Ectodermal cell (in vitro differentiated cells): Measurements from ENCODE around the gene PDRG1.

ENCODE experiments used
- H3K27ac ChIP-seq: 2 replicates; pipeline ENCODE4 v1.7.0; 2013; ENCODE audit warnings: mild to moderate bottlenecking, low read depth, low read length; ENCODE audit not compliant: insufficient read depth, poor library complexity, severe bottlenecking
- H3K27me3 ChIP-seq: 2 replicates; pipeline ENCODE4 v1.7.0; 2013; ENCODE audit warnings: mild to moderate bottlenecking, low read length; ENCODE audit not compliant: insufficient read depth, control insufficient read depth, poor library complexity, severe bottlenecking
- H3K36me3 ChIP-seq: one replicate; pipeline ENCODE4 v1.7.0; 2013; ENCODE audit warnings: low read length; ENCODE audit not compliant: control insufficient read depth, insufficient read depth
- H3K4me1 ChIP-seq: one replicate; pipeline ENCODE4 v1.7.0; 2013; ENCODE audit warnings: low read length; ENCODE audit not compliant: control insufficient read depth, insufficient read depth
- H3K4me3 ChIP-seq: 2 replicates; pipeline ENCODE4 v1.7.0; 2013; ENCODE audit warnings: low read depth, low read length, control low read depth; ENCODE audit not compliant: insufficient read depth
- H3K9me3 ChIP-seq: 2 replicates; pipeline ENCODE4 v1.7.0; 2013; ENCODE audit warnings: mild to moderate bottlenecking, low read length, moderate library complexity; ENCODE audit not compliant: control insufficient read depth
- WGBS, 2 experiments: methylation state at CpG; one replicate each; pipeline ENCODE4 v1.1.7; 2013; ENCODE audit warnings: missing lambda C conversion rate in 2 of 2; 5-methylcytosine and 5-hydroxymethylcytosine counted together

Gene PDRG1

GRCh38 chr20:31948008-31948407 lies 3.8 kb downstream of the PDRG1 start:
- peaks cover 42% of the 10 kb centered on the region for H3K36me3 ChIP-seq

DNA sequence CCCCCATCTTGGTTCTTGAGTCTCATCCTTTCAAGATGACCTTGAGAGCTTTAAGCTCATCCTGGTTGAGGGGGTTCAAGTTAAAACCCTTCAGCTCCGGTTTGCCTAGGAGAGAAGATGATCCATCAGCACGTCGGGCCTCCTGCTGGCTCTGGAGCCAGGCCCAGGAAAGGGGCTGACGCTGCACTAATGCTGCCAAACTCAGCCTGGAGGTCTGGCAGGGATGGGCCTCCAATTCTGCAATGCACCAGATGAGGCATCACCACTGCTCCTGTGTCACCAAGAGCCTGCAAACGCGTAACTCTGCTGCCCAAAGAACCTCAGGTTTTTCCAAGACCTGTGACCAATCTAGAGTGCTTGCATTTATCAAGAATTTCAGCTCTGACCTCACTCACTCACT lies 6.1 kb downstream of the PDRG1 start:
- H3K4me3 ChIP-seq, result no peak overlapping the region
- H3K27ac ChIP-seq, result no peak overlapping the region
- H3K9me3 ChIP-seq, result no peaks in the 10 kb centered on the region
- no peaks in the 10 kb centered on the region for H3K27me3 ChIP-seq
- 92 to 93% methylated on average over 6 of the region's 6 CpGs for WGBS, 2 experiments
- peaks cover 42% of the 10 kb centered on the region for H3K36me3 ChIP-seq
- H3K4me1 ChIP-seq, result peaks cover 2% of the 10 kb centered on the region

More at GRCh38 chr20:31948008-31948407, 3.8 kb downstream of the PDRG1 start:
- peaks cover 5% of the 10 kb centered on the region for H3K4me1 ChIP-seq
- H3K27me3 ChIP-seq, result no peaks in the 10 kb centered on the region
- no peak overlapping the region for H3K27ac ChIP-seq
- 90 to 95% methylated on average over 2 of the region's 2 CpGs for WGBS, 2 experiments
- H3K9me3 ChIP-seq, result no peaks in the 10 kb centered on the region
- H3K4me3 ChIP-seq, result no peak overlapping the region

DNA sequence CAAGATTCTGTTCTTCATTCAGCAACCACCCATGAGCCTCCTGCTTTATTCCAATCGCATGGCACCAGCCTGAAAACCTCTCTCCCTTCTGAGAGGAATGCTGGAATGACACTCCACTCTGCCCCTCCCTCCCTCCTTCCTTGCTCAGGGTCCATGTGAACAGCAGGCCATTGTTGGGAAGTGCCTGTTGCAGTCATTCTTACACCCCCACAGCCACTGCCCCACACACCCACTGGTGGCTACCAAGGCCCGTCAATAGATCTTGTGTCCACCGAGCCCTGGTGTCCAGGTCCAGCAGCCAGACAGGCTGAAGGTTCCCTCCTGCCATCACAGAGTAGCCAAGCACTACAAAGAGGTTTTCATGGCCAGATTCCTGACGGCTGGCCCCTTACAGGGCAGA lies 6.5 kb downstream of the PDRG1 start:
- H3K27ac ChIP-seq, result no peak overlapping the region
- WGBS, 2 experiments, result 92% methylated on average over 4 of the region's 4 CpGs
- H3K4me1 ChIP-seq, result no peaks in the 10 kb centered on the region
- peaks cover 42% of the 10 kb centered on the region for H3K36me3 ChIP-seq
- H3K4me3 ChIP-seq, result no peak overlapping the region
- no peaks in the 10 kb centered on the region for H3K9me3 ChIP-seq
- no peaks in the 10 kb centered on the region for H3K27me3 ChIP-seq

DNA sequence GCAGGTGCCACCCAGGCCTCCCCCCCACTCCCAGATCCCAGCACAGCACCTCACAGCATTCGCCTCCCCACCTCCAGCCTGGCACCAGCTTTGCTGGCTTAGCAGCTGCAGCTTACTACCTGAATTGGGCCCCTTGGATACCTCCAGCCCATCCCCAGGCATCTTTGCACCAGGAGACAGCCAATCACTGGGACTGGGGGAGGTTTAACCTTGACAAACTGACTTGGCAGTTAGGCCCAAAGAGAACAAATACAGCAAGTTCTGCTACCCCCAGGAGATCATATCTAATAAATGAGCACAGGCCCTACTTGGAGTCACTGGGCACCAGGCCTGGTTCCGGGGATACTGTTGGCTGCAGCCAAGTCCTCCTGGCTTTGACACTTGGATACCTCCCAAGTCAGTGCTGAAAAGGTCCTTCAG lies 8.8 kb downstream of the PDRG1 start:
- no peaks in the 10 kb centered on the region for H3K9me3 ChIP-seq
- H3K27ac ChIP-seq, result no peak overlapping the region
- no peaks in the 10 kb centered on the region for H3K4me1 ChIP-seq
- no peak overlapping the region for H3K4me3 ChIP-seq
- WGBS, 2 experiments, result 91 to 94% methylated on average over 2 of the region's 2 CpGs
- peaks cover 24% of the 10 kb centered on the region for H3K36me3 ChIP-seq
- H3K27me3 ChIP-seq, result no peaks in the 10 kb centered on the region

DNA sequence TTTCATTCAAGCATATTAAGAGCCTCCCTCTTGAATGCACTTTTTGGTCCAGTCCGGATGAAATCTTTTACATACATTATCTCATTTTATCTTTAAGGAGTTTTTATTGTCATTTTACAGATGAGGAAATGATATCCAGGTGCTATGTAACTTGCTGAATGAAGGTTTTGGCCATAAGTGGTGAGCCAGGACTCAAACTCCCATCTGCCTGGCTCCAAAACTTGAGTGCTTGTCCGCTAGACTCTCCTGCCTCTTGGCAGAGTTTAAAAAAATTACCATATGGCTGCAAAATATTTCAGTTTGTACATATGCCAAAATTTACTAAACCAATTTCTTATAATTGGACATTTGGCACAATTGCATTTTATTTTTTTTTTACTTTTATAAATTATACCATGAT lies 12.2 kb downstream of the PDRG1 start:
- no peak overlapping the region for H3K27ac ChIP-seq
- H3K9me3 ChIP-seq, result no peaks in the 10 kb centered on the region
- H3K27me3 ChIP-seq, result no peaks in the 10 kb centered on the region
- H3K36me3 ChIP-seq, result no peaks in the 10 kb centered on the region
- no peak overlapping the region for H3K4me3 ChIP-seq
- WGBS, 2 experiments, result 84 to 95% methylated on average over 1 of the region's 2 CpGs
- no peaks in the 10 kb centered on the region for H3K4me1 ChIP-seq

DNA sequence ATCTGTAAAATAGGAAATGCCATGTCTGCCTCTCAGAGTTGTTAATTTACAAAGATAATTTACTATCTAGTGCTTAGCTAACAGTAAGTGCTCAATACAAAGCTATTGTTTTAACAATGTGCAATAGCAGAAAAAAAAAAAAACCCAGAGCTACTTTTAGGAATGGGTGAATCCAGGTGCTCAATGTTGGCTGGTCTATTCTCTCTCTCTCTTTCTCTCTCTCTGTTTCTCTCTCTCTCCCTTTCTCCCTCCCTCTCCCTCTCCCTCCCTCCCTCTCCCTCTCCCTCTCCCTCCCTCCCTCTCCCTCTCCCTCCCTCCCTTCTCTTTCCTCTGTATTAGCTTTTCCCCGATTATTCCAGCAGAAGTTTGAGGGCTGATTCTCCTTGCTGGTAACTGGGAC lies 14.0 kb downstream of the PDRG1 start:
- 53 to 75% methylated on average over 1 of the region's 1 CpG for WGBS, 2 experiments
- H3K4me3 ChIP-seq, result no peak overlapping the region
- H3K9me3 ChIP-seq, result no peaks in the 10 kb centered on the region
- H3K36me3 ChIP-seq, result no peaks in the 10 kb centered on the region
- no peaks in the 10 kb centered on the region for H3K27me3 ChIP-seq
- no peak overlapping the region for H3K27ac ChIP-seq
- H3K4me1 ChIP-seq, result no peaks in the 10 kb centered on the region

DNA sequence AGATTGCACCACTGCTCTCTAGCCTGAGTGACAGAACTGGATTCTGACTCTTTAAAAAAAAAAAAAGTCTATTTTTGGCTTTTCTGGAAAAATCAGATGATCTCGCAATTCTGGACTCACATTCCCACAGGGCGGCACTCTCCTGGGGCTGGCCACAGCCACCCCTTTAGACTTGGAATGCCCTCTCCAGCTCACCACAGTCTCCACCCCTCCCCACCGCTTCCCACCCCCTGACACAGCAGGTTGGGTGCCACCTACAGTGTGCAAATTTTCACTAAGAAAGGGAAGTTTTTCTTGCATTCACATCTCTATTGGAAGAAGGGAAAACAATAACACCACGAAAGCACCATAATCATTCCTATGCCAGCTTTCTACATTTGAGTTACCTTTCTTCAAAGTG lies 15.4 kb downstream of the PDRG1 start:
- 74 to 75% methylated on average over 4 of the region's 4 CpGs for WGBS, 2 experiments
- H3K4me3 ChIP-seq, result no peak overlapping the region
- no peak overlapping the region for H3K27ac ChIP-seq
- H3K27me3 ChIP-seq, result no peaks in the 10 kb centered on the region
- no peaks in the 10 kb centered on the region for H3K36me3 ChIP-seq
- H3K4me1 ChIP-seq, result no peaks in the 10 kb centered on the region
- H3K9me3 ChIP-seq, result no peaks in the 10 kb centered on the region

DNA sequence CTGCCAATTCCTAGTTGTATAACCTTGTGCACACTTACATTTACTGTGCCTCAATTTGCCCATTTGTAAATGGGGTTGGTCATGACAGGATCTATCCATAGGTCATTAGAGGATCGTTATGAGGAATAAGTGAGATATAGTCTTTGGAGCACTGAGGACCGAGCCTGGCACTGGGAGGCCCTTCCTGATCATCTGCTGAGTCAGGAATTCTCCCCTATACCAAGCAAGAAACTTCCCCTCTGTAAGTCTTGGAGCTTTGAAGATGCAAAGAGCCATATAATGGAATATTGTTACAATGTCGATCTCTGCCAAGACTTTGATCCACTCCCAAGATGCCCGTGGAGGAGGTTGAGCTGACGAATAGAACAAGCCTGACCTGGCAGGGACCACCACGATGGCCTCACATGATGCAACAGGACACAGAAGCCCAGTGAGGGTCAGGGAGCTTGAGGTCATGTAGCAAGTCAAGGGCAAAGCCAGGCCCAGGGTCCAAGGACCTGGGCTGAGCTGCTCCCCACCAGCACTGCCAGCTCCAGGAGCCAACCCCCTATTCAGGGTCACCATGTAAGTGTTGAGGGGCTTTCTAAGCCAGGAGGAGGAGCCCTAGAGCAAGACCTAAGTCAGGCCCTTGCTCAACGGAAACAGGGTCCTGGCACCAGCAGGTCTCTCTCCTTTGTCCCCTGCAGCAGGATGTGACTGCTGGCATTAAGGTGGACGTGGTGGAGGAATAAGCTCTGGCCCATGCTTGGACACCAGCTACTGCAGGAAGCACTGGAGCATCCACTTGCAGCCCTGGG lies 16.7 kb downstream of the PDRG1 start:
- WGBS, 2 experiments, result 72 to 75% methylated on average over 8 of the region's 8 CpGs
- Histone ChIP-seq H3K9me3 (no peaks in the 10 kb centered on the region), H3K27me3 (no peaks in the 10 kb centered on the region), H3K4me3 (no peak overlapping the region), H3K4me1 (no peaks in the 10 kb centered on the region), H3K36me3 (no peaks in the 10 kb centered on the region), H3K27ac (no peak overlapping the region)

GRCh38 chr20:31934491-31934890 lies 17.4 kb downstream of the PDRG1 start:
- Histone ChIP-seq H3K36me3 (no peaks in the 10 kb centered on the region), H3K4me3 (no peak overlapping the region), H3K9me3 (no peaks in the 10 kb centered on the region), H3K27me3 (no peaks in the 10 kb centered on the region), H3K4me1 (no peaks in the 10 kb centered on the region), H3K27ac (no peak overlapping the region)
- WGBS, 2 experiments, result 93 to 95% methylated on average over 14 of the region's 14 CpGs

DNA sequence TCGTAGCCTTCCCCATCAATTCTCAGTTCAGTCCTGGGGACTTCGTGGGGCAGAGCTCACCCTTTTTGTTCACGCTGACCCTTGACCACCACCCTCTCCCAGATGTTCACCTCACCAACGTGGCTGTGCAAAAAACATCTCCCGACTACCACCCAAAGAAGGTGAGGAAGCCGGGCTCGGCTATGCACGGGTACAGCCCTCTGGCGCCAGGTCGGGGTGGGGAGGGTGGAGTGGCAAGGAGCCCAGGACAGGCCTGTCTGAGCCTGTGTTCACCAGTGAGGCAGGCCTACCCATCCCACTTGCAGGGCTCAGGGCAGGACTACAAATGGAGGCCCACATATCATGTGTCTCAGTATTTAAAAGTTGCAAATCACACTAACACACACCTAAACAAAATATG lies 18.1 kb downstream of the PDRG1 start:
- Histone ChIP-seq H3K4me1 (no peaks in the 10 kb centered on the region), H3K36me3 (no peaks in the 10 kb centered on the region), H3K4me3 (no peak overlapping the region), H3K27me3 (no peaks in the 10 kb centered on the region), H3K9me3 (no peaks in the 10 kb centered on the region), H3K27ac (no peak overlapping the region)
- 91 to 92% methylated on average over 10 of the region's 10 CpGs for WGBS, 2 experiments
